Ishikawa (cell line): ENCODE results near the gene EMC10.

Experiments used
- CEBPB ChIP-seq: IDR thresholded peaks from 2 replicates; pipeline ENCODE4 v1.6.1; 2012
- CREB1 ChIP-seq: IDR thresholded peaks from 2 replicates; pipeline ENCODE4 v1.6.1; 2012; ENCODE audit warnings: low read depth
- EGR1 ChIP-seq: IDR thresholded peaks from 2 replicates; pipeline ENCODE4 v1.6.1; 2012
- EP300 ChIP-seq: IDR thresholded peaks from 2 replicates; pipeline ENCODE4 v1.6.1; 2012; ENCODE audit warnings: borderline replicate concordance
- FOXM1 ChIP-seq: IDR thresholded peaks from 2 replicates; pipeline ENCODE4 v1.6.1; 2012; ENCODE audit warnings: low read depth, borderline replicate concordance
- NFIC ChIP-seq: IDR thresholded peaks from 2 replicates; pipeline ENCODE4 v1.6.1; 2012
- RAD21 ChIP-seq: IDR thresholded peaks from 2 replicates; pipeline ENCODE4 v1.6.1; 2012; ENCODE audit warnings: low read depth
- TAF1 ChIP-seq: IDR thresholded peaks from 2 replicates; pipeline ENCODE4 v1.6.1; 2012; ENCODE audit warnings: low read depth, mild to moderate bottlenecking
- TCF12 ChIP-seq: IDR thresholded peaks from 2 replicates; pipeline ENCODE4 v1.6.1; 2012; ENCODE audit warnings: low read depth
- TEAD4 ChIP-seq: IDR thresholded peaks from 2 replicates; pipeline ENCODE4 v1.6.1; 2012
- YY1 ChIP-seq: IDR thresholded peaks from 2 replicates; pipeline ENCODE4 v1.6.1; 2012; ENCODE audit warnings: low read depth
- ZBTB7A ChIP-seq: IDR thresholded peaks from 2 replicates; pipeline ENCODE4 v1.6.1; 2012; ENCODE audit warnings: low read depth
- TF ChIP-seq, protein P1 (sequence below): IDR thresholded peaks from 2 replicates; pipeline ENCODE4 v1.6.1; 2012
- TF ChIP-seq, protein P2 (sequence below): IDR thresholded peaks from 2 replicates; pipeline ENCODE4 v1.6.1; 2012; ENCODE audit warnings: low read depth, mild to moderate bottlenecking
- TF ChIP-seq, protein P3 (sequence below): IDR thresholded peaks from 2 replicates; pipeline ENCODE4 v1.6.1; 2012

EMC10 gene

DNA sequence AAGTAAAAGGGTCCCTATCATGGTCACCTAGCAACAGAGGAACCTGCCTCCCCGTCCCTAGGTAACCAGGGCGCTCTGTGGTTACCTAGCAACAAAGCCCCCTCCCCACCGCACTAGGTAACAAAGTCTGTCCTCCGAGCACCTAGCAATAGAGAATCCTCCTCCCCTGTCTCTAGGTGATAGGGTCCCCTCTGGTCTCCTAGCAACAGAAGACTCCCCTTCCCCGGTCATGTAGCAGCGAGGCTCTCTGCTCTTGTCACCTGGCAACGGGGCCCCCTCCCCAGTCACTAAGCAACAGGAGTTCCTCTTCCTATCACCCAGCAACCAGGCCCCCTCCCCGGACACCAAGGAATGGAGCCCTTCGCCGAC, 34.4 kb downstream of the EMC10 start:
- TF ChIP-seq EGR1 (no peak), RAD21 (no peak), TEAD4 (no peak), ZBTB7A (no peak), CEBPB (no peak), FOXM1 (no peak), TAF1 (no peak), NFIC (no peak), EP300 (no peak), CREB1 (no peak), YY1 (no peak), TCF12 (no peak)
- TF ChIP-seq, protein P1, sequence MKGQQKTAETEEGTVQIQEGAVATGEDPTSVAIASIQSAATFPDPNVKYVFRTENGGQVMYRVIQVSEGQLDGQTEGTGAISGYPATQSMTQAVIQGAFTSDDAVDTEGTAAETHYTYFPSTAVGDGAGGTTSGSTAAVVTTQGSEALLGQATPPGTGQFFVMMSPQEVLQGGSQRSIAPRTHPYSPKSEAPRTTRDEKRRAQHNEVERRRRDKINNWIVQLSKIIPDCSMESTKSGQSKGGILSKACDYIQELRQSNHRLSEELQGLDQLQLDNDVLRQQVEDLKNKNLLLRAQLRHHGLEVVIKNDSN = no peak
- TF ChIP-seq, protein P2, sequence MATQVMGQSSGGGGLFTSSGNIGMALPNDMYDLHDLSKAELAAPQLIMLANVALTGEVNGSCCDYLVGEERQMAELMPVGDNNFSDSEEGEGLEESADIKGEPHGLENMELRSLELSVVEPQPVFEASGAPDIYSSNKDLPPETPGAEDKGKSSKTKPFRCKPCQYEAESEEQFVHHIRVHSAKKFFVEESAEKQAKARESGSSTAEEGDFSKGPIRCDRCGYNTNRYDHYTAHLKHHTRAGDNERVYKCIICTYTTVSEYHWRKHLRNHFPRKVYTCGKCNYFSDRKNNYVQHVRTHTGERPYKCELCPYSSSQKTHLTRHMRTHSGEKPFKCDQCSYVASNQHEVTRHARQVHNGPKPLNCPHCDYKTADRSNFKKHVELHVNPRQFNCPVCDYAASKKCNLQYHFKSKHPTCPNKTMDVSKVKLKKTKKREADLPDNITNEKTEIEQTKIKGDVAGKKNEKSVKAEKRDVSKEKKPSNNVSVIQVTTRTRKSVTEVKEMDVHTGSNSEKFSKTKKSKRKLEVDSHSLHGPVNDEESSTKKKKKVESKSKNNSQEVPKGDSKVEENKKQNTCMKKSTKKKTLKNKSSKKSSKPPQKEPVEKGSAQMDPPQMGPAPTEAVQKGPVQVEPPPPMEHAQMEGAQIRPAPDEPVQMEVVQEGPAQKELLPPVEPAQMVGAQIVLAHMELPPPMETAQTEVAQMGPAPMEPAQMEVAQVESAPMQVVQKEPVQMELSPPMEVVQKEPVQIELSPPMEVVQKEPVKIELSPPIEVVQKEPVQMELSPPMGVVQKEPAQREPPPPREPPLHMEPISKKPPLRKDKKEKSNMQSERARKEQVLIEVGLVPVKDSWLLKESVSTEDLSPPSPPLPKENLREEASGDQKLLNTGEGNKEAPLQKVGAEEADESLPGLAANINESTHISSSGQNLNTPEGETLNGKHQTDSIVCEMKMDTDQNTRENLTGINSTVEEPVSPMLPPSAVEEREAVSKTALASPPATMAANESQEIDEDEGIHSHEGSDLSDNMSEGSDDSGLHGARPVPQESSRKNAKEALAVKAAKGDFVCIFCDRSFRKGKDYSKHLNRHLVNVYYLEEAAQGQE = no peak

DNA sequence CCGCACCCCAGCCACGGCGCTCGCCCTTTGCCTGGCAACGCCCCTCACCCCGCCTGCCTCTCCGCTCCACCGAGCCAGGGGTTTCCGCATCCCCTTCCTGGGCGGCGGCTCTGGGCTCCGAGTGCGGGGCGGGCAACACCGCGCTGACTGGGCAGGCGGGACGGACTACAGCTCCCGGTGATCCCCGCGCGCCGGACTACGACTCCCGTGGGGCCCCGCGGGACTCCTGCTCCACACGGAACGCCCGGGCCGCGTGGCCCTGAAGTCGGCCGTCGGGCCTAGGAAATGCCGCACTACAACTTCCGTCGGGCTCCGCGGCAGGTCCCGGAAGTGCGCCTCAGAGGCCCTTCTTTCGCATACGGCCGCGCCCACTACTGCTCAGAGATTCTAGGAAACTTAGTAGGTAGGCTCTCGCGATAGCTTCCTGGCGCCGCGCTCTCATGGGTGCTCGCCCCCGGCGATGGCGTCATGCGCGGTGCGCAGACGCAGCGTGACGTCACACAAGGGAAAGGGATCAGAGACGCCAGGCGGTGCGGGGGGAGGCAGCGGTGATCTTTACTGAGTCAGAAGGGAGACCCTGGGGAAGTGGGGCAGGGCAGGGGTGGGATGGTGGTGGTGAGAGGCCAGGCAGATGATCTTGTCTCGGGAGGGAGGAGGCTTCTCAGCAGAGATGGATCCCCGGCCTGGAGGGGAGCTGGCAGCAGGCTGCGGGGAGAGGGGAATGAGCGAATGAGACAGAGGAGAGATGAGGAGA, 34.9 kb downstream of the EMC10 start, which contains the start of gene JOSD2:
JOSD2 (minus strand) TSS at position 123 of the 754 bp plus-strand sequence. CDS start 760 bp downstream, outside the sequence.
- TF ChIP-seq, protein P1 = peak; percentile 77
- peak; percentile 32; the same call in 1 of the 2 replicates for TF ChIP-seq TEAD4
- no peak for TF ChIP-seq EP300
- peak; percentile 78 for TF ChIP-seq TCF12
- TF ChIP-seq RAD21 = no peak
- TF ChIP-seq NFIC = 0 out of 2 replicates have a peak, but pooled peaks have one; percentile 29
- TF ChIP-seq, protein P3, sequence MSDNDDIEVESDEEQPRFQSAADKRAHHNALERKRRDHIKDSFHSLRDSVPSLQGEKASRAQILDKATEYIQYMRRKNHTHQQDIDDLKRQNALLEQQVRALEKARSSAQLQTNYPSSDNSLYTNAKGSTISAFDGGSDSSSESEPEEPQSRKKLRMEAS = peak; percentile 94
- peak; percentile 54; the same call in 1 of the 2 replicates for TF ChIP-seq YY1
- TF ChIP-seq ZBTB7A = peak; percentile 82
- peak; percentile 99 for TF ChIP-seq CREB1
- no peak for TF ChIP-seq FOXM1

DNA sequence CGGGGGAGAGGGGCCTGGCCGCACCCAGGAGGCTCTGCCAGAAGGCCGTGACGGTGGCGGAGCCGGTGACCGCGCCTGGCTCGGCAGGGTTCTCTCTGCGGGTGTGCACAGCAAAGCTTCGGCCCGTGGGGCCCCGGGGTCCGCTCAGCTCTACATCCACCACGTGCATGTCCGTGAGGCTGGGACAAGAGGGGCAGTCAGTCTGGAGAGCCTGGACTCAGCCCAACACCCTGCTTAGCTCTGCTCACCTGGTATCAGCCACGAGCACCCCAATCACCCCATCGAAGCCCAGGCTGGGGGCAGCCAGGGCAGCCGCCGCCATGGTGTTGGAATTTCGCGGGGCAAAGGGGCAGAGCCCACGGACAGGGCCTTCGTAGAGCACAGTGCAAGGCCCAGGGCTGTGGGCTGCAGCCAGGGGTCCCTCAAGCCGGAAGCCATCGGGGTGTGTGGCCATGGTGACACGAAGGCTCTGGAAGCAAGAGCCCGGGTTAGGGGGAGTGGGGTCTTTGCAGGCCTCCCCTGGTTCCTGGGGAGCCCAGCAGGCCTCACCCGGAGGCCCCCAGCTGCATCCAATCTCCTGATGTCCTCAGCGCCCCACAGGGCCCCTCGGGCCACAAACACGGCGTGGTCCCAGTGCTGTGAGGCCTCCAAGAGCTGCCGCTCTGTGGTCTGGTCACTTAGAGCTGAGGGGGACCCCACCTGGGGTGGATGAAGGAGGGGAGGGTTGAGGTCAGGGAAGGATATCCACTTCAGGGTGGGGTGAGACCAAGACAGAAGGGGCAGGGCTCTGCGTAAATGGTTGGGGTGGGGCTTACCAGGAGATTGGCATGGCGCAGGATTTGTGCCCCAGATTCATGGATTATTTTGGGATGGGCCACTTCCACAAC, 36.0 kb downstream of the EMC10 start:
- no peak for TF ChIP-seq CREB1
- TF ChIP-seq, protein P1 = no peak
- no peak for TF ChIP-seq TEAD4
- TF ChIP-seq CEBPB = no peak
- no peak for TF ChIP-seq FOXM1
- TF ChIP-seq TAF1 = no peak
- TF ChIP-seq, protein P3 = no peak
- no peak for TF ChIP-seq TCF12
- TF ChIP-seq YY1 = no peak
- TF ChIP-seq EP300 = no peak
- TF ChIP-seq NFIC = no peak
- no peak for TF ChIP-seq RAD21
- TF ChIP-seq, protein P2 = no peak
- no peak for TF ChIP-seq ZBTB7A
- no peak for TF ChIP-seq EGR1

DNA sequence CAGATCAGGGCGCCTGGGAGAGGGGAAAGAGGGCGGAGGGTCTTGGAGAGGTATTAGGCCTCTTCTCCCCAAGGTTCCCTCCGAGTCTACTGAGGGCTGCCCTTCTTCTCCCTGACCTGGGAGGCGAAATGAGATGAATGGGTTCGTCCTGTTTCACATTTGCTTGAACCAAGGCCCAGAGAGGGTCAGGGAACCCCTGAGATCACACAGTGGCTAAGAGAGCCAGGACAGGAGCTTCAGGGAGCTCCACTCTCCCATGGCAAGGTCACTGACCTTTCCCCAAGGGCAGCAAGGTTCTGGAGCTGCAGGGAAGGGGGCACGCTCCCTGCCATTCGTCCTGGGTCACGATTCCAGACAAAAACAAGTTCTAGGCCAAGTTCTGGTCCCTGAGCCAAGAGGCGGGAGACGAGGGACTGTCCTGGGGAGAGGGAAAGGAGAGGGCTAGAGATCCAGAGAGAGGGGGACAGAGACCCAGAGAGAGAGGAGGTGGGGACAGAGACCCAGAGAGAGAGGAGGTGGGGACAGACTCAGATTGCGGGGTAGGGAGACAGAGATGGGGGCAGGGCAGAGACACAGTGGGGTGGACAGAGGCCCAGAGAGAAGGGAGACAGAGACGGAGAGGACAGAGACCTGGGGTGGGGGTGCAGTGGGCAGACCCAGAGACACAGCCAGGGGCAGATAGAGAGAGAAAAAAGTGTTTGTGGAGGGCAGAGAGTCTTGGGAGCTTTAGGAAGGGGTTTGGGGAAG, 36.9 kb downstream of the EMC10 start:
- TF ChIP-seq RAD21 = no peak
- TF ChIP-seq TCF12 = no peak
- TF ChIP-seq EGR1 = no peak
- TF ChIP-seq CREB1 = no peak
- TF ChIP-seq FOXM1 = no peak
